ENCODE results near the gene CCDC198. TPM values are rescaled to one million over a fixed set of nuclear protein-coding genes. Genes with fewer than 3 reads are reported as not detected.

CCDC198 gene
- under 1 TPM in 4 of 10 donors, not detected in 6; 0.05 to 0.49 (median 0.20) TPM for polyA plus RNA-seq (ENCODE audit: insufficient read length in 10 of 10)
- long read RNA-seq, donor 1 = 0 reads
- long read RNA-seq, donor 2 = 0 reads
- long read RNA-seq, donor 3 = 0 reads
- long read RNA-seq, donor 4 = 0 reads
- long read RNA-seq, donor 5 = 0 reads
- long read RNA-seq, donor 6 = 0 reads
- long read RNA-seq, donor 7 = 0 reads
- long read RNA-seq, donor 8 = 0 reads
- long read RNA-seq, donor 9 = 0 reads

GRCh38 chr14:57493467-57494181, at the start of gene CCDC198:
TSS of gene CCDC198 (minus strand) at chr14:57493857. CDS start at chr14:57493715, 142 bp downstream.
- DNase-seq = no peak

- DNase-seq = peak; percentile 13 to 36 (median 17)
Observed at GRCh38 chr14:57533214-57533613, 39.6 kb upstream of the CCDC198 start.

GRCh38 chr14:57530571-57530970, 36.9 kb upstream of the CCDC198 start:
- no peak for DNase-seq

GRCh38 chr14:57526942-57527341, 33.3 kb upstream of the CCDC198 start:
- DNase-seq = no peak

GRCh38 chr14:57519043-57519442, 25.4 kb upstream of the CCDC198 start:
- no peak for DNase-seq

GRCh38 chr14:57512220-57512619, 18.6 kb upstream of the CCDC198 start:
- peak; percentile 46 to 68 (median 51) for DNase-seq

GRCh38 chr14:57508756-57509155, 15.1 kb upstream of the CCDC198 start:
- no peak for DNase-seq

- peak in 2 of 3 donors; percentile 65 to 83 for DNase-seq
Observed at GRCh38 chr14:57502586-57503254, 9.1 kb upstream of the CCDC198 start.

GRCh38 chr14:57501039-57501557, 7.4 kb upstream of the CCDC198 start:
- DNase-seq = no peak

- DNase-seq = no peak
Observed at GRCh38 chr14:57498659-57499058, 5.0 kb upstream of the CCDC198 start.

GRCh38 chr14:57498035-57498434, 4.4 kb upstream of the CCDC198 start:
- DNase-seq = no peak

- DNase-seq = no peak
Observed at GRCh38 chr14:57495416-57495815, 1.8 kb upstream of the CCDC198 start.

- DNase-seq = peak in 2 of 3 donors; percentile 35 to 65
Observed at GRCh38 chr14:57492859-57493258, 798 bp downstream of the CCDC198 start.

GRCh38 chr14:57491640-57492039, 2.0 kb downstream of the CCDC198 start:
- no peak for DNase-seq

- peak; percentile 14 to 45 (median 41) for DNase-seq
Observed at GRCh38 chr14:57487771-57488170, 5.9 kb downstream of the CCDC198 start.

- DNase-seq = peak; percentile 34 to 68 (median 45)
Observed at GRCh38 chr14:57486767-57487379, 6.8 kb downstream of the CCDC198 start.

GRCh38 chr14:57485635-57486034, 8.0 kb downstream of the CCDC198 start:
- DNase-seq = no peak

GRCh38 chr14:57482120-57482519, 11.5 kb downstream of the CCDC198 start:
- DNase-seq = no peak

- peak in 1 of 3 donors; percentile 15 for DNase-seq
Observed at GRCh38 chr14:57480051-57480450, 13.6 kb downstream of the CCDC198 start.

- DNase-seq = no peak
Observed at GRCh38 chr14:57479197-57479596, 14.5 kb downstream of the CCDC198 start.

GRCh38 chr14:57478050-57478449, 15.6 kb downstream of the CCDC198 start:
- DNase-seq = no peak

- DNase-seq = no peak
Observed at GRCh38 chr14:57470909-57471308, 22.7 kb downstream of the CCDC198 start.
